ENCODE measurements around the gene RNASE2. TPM values are rescaled to one million over a fixed set of nuclear protein-coding genes. Genes with fewer than 3 reads are reported as not detected.
"Not testable (repeated sequence)": the region's sequence is repeated elsewhere in the genome, so short reads cannot be mapped to it uniquely, and the experiment has no call there.

RNASE2 gene
- not detected in 2 replicates for total RNA-seq (2014; rRNA removed; shearing (Covaris generic))
- polyA plus RNA-seq (2014; cell fraction: nucleus; rRNA removed), result not detected in 2 replicates

DNA sequence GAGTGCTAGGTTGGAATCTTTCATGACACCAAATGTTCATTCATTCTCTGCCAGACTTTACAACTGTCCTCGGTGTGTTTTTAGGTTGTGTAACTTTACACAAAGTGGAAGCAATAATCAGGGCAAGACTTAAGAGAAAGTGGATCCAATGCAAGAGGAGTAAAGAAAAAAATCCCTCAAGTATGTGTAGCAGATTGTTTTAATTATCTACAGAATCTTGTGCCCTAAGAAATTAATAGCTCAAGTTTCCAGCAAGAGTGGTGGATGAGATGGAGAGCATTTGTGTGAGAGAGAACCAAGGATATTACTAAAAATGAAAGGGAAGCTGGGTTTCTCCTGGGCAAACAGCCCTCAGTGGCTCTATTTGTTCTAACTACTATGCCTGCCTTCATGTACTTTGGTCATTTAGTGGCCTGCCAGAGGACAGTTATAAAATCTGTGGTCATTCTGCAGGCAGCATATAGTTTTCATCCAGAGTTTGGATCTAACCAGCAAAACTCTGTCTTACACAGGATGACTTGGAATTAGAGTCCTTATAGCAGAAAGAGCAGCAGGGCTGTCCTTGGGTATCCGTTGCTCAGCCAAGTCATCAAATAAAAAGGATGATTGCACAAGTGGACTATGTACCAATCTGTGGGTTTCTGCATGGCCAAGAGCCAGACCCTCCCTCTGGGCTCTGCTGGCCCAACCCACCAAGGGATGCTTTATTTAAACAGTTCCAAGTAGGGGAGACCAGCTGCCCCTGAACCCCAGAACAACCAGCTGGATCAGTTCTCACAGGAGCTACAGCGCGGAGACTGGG, at the start of gene RNASE2:
Gene RNASE2, plus strand, starts transcription at position 752 of the 802 bp plus-strand sequence. CDS start 285 bp downstream, outside the sequence.
- not testable (repeated sequence) for DNase-seq (ENCODE audit: extremely low read depth, low read depth)

DNA sequence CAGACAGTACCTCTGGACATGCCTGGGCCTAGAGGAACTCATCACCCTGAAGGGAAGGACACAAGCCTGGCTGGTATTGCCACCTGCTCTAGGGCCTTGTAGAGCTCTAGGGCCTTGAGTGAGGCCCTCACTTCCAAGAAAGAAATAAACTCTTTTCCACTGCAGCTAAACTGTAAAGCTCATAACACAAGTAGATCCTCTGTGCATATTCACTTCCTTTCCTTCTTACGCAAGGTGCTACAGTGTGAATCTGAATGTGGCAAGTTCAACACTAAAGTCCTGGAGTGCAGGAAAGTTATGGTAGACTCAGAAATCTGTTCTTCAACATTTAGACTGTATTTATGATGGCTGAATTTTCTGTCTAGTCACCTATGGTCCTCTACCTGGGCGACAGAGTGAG, 49.6 kb upstream of the RNASE2 start:
- no peak for DNase-seq (ENCODE audit: extremely low read depth, low read depth)

DNA sequence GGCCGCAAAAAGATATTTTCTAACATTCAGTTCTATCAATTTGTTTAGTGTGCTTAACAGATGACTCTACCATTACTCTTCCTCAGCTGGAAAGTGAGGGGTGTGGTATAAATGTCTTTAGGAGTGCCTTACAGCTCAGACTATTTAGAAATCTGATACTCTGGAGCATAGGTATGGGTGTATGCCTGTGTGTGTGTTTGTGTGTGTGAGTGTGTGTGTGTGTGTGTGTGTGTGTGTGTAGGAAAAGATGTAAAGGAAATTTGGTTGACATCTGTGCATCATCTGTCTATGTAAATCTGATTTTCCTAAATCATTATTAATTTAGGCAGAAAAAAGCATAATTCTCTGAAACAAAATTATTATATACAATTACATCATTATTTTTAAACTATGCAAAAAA, 48.1 kb upstream of the RNASE2 start:
- no peak for DNase-seq (ENCODE audit: extremely low read depth, low read depth)

DNA sequence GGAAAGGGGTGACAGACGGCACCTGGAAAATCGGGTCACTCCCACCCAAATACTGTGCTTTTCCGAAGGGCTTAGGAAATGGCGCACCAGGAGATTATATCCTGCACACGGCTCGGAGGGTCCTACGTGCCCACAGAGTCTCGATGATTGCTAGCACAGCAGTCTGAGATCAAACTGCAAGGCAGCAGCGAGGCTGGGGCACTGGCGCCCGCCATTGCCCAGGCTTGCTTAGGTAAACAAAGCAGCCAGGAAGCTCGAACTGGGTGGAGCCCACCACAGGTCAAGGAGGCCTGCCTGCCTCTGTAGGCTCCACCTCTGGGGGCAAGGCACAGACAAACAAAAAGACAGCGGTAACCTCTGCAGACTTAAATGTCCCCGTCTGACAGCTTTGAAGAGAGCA, 44.5 kb upstream of the RNASE2 start:
- not testable (repeated sequence) for DNase-seq (ENCODE audit: extremely low read depth, low read depth)

DNA sequence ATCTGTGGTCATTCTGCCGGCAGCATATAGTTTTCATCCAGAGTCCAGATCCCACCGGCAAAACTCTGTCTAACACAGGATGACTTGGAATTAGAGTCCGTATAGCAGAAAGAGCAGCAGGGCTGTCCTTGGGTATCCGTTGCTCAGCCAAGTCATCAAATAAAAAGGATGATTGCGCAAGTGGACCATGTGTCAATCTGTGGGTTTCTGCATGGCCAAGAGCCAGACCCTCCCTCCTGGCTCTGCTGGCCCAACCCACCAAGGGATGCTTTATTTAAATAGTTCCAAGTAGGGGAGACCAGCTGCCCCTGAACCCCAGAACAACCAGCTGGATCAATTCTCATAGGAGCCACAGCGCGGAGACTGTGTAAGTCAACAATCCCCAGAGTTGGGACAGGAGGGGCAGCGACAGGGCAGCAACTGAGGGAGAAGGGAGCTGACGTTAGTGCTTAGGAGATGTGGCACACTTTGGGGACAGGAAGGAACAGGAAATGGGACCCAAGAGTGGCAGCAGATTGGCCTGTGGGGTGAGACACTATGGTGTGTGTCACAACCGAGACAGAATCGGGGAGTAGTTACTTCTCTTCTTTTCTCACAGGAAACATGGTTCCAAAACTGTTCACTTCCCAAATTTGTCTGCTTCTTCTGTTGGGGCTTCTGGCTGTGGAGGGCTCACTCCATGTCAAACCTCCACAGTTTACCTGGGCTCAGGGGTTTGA, 36.1 kb upstream of the RNASE2 start:
- DNase-seq (ENCODE audit: extremely low read depth, low read depth), result not testable (repeated sequence)

- peak; percentile 12 for DNase-seq (ENCODE audit: extremely low read depth, low read depth)
Observed at GRCh38 chr14:20923766-20924297, 31.5 kb upstream of the RNASE2 start.

GRCh38 chr14:20934148-20934762, 21.0 kb upstream of the RNASE2 start:
- peak; percentile 4 for DNase-seq (ENCODE audit: extremely low read depth, low read depth)

DNA sequence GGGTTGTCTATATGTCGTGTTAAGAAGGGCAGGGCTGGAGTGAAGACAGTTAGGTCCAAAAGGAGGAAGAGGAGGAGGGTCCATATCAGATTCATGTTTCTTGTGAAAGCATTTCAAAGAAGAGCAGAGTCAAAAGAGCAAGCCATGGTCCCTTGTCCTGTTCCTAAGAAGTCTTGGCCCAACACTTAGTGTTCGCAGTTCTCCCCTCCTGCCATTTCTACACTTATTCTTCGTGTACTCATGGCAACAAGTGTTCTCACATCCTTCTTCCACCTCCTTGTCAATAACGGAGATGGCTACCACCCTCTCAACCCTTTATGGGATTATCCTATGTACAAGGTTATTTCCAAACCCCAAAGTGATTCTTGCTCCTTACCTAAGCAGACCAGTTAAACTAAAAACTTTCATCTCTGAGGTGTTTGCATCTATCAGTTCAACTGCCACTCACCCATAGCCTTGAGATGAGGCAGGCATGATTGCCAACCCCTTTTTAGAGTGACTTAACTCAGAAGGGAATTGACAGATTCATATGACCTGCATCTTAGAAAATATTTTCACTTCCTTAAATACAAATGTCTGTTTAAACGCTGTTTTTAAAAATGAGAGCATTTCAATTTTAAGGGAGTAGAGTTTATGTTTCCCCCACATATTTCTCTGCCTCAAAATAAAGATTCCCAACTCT, 19.8 kb upstream of the RNASE2 start:
- DNase-seq (ENCODE audit: extremely low read depth, low read depth), result no peak

GRCh38 chr14:20945146-20945545, 10.1 kb upstream of the RNASE2 start:
- DNase-seq (ENCODE audit: extremely low read depth, low read depth), result not testable (repeated sequence)

DNA sequence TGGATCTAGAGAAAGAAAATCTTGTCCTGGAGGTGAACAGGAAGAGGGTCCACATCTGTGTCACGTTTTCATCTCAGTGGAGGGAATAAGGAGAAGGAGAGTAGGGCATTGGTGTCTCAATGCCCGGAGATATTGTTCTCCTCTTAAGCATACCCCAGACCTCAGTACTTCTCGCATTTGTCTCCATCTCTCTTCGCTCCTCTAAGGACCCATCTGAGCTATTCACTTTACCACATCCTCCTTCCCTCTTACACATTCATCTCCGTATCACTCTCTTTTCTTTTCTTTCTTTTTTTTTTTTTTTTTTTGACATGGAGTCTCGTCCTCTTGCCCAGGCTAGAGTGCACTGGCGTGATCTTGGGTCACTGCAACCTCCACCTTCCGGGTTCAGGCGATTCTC, 8.6 kb upstream of the RNASE2 start:
- not testable (repeated sequence) for DNase-seq (ENCODE audit: extremely low read depth, low read depth)

DNA sequence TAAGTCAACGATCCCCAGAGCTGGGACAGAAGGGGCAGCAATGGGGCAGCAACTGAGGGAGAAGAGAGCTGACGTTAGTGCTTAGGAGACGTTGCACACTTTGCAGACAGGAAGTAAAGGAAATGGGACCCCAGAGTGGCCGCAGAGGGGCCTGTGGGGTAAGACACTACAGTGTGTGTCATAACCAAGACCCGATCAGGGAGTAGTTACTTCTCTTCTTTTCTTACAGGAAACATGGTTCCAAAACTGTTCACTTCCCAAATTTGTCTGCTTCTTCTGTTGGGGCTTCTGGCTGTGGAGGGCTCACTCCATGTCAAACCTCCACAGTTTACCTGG, 219 bp downstream of the RNASE2 start:
- not testable (repeated sequence) for DNase-seq (ENCODE audit: extremely low read depth, low read depth)

- no peak for DNase-seq (ENCODE audit: extremely low read depth, low read depth)
Observed at GRCh38 chr14:20956376-20956976, 1.2 kb downstream of the RNASE2 start.

DNA sequence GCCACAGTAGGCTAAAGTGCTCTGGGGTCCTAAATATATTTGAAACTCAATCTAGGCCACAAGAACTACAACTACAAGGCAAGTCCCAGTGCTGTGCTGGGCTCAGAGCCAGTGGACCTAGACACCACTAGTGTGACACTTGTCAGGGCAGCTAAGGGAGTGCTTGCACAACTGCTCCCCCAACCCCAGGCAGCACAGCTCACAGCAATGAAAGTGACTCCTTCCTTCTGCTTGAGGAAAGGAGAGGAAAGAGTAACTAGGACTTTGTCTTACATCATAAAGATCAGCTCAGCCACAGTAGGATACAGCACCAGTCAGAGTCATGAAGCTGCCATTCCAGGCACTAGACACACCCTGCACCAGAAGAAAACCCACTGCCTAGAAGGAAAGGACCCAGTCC, 3.7 kb downstream of the RNASE2 start:
- DNase-seq (ENCODE audit: extremely low read depth, low read depth), result not testable (repeated sequence)

GRCh38 chr14:20969336-20969735, 14.0 kb downstream of the RNASE2 start:
- DNase-seq (ENCODE audit: extremely low read depth, low read depth), result no peak

- DNase-seq (ENCODE audit: extremely low read depth, low read depth), result no peak
Observed at GRCh38 chr14:20970647-20970982, 15.3 kb downstream of the RNASE2 start.

DNA sequence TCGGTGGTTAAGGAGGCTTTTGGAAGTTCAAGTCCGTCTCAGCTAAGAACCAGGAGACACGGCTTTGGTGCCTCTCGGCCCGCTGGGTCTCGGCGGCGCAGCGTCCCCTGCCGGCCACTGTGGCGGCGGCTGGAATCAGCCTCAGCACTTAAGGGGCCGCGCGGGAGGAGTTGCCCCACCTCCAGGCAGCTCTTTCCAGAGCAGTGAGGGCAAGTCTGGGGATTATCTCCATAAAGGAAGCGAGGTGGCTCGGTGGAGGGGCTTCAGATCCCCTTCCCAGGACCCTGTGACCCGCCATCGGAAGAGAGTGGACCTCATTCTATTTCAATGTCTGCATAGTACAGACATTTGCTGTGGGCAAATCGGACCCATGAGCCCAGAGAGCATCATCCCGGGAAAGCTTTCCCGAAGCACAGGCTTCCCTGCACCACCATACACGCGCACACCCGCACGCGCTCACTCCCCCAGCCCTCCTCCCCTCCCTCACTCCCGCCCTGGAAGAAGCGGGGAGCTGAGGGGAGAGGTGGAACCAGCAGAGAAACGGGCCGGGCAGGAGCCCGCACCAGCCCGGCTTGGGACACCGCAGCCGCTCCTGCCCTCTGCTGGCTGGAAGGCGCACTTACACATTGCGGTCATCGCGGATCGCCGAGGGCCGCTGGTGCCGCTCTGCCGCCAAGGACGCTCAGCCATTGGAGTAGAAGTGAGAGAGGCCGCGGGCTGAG, 15.9 kb downstream of the RNASE2 start:
- DNase-seq (ENCODE audit: extremely low read depth, low read depth), result peak; percentile 81

DNA sequence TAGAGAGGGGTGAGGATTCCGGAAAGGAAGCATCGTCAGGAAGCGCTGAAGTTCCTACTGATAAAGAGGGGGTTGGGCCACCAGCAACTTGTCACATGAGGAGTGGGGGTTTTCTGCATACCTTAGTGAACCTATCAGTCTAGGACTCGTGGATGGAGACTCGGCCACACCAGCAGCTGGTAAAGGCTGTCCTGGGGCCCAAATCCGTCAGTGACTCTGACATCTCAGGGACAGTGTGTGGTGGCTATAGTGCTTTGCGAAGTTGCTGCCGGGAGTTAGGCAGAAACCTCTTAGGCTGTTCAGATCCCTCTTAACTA, 16.4 kb downstream of the RNASE2 start:
- DNase-seq (ENCODE audit: extremely low read depth, low read depth), result no peak

- no peak for DNase-seq (ENCODE audit: extremely low read depth, low read depth)
Observed at GRCh38 chr14:20973501-20973900, 18.2 kb downstream of the RNASE2 start.

GRCh38 chr14:20976291-20976690, 21.0 kb downstream of the RNASE2 start:
- DNase-seq (ENCODE audit: extremely low read depth, low read depth), result no peak

DNA sequence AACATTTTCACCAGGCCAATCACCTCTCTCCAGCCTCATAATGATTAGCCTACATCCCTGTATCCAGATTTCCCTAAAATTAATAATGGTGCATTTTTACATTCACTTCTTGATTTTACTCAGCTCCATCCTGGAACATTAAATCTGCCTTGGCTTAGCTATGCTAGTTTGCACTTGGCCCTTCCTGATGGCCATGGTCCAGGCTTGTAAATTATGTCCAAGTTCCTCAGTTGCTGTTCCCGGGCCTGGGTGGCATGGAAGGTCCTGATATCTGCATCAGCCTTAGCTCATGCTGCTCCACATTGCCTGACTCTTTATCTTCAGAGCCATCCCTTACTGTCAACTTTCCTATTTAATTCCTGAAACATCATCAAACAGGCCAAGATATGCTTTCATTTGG, 23.4 kb downstream of the RNASE2 start:
- no peak for DNase-seq (ENCODE audit: extremely low read depth, low read depth)

Data from NCI-H460 (cell line).